HK-2 (cell line): Measurements from ENCODE around the gene IGF1R.
A peak's percentile ranks its signal among the peaks of the same experiment; 100 is the strongest.

Source experiments
- DNase-seq: peaks from one replicate; pipeline ENCODE4 v3.0.0-alpha.2; 2018; ENCODE audit not compliant: unreplicated experiment

IGF1R gene

DNA sequence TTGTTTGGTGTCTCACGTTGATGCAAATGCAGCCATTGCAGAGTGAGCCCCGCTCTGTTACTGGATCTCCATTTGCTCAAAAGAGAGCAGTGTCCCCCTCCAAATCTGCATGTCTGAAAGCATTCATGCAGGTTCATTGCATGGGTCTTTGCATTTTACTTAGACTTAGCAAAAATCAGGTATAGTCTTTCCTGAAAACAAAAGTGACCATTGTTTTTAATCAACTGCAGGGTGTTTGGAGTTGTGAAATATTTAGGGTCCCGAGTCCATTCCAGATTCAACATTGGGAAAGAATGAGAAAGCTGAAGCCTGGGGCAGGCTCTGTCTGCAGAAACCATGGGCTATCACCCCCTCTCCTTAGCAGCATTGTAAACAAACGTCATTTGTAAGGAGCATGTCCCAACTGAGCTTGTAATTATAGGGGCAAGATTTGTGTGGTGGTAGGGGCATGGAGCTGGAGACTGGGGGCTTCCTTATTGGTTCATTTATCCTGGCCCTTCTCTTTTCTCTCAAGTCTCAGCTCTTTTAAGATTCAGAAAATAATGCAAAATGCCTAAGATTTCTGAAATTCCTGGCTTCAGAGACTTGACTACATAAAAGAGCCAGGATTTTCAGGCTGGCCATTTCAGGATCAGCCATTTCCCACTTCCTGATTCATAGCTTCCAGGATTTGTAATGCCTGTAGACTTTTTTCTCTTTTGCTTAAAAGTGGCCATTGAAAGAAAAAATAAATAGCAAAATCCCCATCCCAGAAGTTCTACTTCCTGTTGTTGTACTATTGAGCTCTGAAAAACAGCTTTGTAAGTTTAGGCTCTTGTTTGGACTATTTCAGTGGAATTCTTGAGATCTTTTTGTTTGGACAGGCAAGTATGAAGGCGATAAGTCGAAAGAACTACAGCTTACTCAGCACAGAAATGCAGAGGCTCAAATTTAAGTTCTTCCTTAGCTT lies 23.0 kb downstream of the IGF1R start:
- no peak for DNase-seq

DNA sequence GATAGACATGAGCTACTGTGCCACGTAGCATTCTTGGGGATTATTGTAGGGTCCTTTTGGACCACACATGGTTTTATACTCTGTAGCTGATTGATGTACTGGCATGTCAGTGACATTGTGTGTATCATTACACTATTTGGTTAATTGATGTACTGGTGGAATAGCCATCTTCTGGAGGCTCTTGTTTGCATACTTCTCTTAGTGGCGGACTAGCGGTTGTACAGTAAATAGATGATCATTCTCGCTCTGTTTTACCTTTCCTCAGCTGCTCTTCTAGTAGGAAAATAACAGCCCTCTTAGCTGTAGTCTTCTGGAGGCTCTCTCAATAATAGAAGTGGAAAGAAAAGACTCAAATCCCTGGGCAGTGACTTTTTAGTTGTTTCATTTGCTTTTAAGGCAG lies 24.8 kb downstream of the IGF1R start:
- DNase-seq: no peak

DNA sequence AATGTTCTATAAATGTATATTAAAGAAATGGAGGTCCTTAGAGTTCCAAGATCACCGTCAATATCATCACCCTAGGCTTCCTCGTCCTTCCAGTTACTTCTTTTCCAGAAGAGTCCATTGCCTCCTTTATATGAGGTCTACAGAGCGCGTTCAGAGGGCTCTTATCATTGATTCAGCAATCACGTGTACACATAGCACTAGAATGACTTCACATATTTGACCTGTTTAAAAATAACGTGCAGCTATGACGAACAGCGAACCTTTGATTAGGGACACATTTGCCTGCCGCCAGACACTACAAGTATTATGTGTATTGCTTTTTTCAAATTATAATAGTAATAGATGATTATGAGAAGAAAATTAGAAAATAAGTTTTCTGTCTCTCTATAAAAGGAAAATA lies 26.0 kb downstream of the IGF1R start:
- no peak for DNase-seq

DNA sequence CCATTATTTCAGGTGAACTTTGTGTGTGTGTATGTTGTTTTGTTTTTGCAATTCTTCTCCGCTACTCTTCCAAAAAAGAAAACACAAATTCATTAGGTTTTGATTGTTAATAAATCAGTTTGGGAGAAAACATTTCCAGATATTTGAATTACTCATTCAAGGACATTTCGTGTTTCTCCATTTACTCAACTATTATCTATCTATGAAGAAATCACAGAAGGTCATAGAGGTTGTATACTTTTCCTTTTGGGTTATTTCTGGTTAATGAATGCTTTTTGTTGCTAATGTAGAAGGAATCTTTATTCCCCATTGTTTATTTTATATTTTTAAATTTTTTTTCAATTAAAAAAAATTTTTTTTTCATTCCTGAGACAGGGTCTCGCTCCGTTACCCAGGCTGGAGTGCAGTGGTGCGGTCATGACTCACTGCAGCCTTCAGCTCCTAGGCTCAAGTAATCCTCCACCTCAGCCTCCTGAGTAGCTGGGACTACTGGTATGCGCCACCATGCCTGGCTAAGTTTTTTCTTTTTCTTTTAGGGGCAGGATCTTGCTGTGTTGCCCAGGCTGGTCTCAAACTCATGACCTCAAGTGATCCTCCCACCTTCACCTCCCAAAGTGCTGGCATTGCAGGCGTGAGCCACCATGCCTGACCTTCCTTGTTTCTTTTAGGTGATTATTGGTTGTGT lies 28.4 kb downstream of the IGF1R start:
- peak; percentile 10 for DNase-seq

DNA sequence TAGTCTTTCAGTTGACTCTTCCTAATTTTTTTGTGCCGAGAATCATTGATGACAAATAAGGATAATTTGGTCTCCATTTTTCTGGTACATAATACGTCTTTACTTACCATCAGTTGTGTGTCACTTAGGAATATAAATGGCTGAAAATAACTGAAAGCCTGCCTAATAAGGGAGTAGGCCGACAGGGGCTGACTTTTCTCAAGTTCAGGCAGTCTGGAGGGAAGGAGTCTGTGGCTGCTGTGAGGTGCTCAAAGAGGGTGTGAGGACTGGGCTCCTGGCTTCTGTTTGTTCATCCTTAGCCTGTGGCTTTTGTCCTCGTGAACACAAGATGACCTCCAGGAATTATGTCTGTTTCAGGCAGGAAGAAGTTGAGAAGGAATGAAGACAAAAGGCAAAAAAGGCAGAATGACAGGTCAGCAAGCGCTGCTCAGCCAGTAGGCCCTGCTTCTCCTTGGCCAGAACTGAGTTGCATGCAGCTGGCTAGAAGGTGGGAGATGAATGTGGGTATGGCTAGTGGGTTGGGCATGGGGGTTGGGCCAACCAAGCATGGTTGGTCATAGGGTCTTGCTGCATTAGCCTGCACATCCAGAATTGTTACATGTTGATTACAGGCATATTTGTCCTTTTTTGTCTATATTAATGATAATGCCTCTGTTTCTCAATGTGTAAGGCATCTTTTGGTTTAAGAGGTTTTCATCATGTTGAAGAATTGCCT lies 29.2 kb downstream of the IGF1R start:
- no peak for DNase-seq

DNA sequence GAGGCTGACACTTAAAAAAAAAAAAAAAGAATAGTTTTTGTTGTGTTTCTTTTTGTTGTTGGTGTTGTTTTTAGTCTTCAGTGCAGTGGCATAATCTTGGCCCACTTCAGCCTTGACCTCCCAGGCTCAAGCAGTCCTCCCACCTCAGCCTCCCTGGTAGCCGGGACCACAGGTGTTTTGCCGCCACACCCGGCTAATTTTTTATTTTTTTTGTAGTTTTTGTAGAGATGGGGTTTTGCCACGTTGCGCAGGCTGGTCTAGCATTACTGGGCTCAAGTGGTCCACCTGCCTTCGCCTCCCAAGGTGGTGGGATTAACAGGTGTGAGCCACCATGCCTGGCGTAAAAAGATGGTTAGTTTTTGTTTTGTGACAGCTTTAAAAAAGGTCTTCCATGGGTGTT lies 30.1 kb downstream of the IGF1R start:
- no peak for DNase-seq

DNA sequence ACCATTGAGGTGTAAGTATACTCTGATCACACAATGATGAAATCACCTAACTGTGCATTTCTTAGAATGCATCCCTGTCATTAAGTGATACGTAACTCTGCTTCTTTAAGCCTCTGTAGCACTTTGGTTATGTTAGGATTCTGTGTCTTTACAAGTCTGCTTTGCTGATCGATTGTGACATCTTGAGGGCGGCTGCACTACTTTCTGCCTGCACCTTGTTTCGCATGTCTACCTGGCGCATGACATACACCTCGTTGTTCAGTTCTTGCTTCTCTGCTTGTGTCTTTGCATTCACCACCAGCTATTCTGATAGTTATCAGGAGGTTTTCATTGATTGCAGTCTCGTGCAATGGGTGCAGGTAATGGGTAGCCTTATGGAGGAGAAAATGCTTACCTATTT lies 32.7 kb downstream of the IGF1R start:
- no peak for DNase-seq

DNA sequence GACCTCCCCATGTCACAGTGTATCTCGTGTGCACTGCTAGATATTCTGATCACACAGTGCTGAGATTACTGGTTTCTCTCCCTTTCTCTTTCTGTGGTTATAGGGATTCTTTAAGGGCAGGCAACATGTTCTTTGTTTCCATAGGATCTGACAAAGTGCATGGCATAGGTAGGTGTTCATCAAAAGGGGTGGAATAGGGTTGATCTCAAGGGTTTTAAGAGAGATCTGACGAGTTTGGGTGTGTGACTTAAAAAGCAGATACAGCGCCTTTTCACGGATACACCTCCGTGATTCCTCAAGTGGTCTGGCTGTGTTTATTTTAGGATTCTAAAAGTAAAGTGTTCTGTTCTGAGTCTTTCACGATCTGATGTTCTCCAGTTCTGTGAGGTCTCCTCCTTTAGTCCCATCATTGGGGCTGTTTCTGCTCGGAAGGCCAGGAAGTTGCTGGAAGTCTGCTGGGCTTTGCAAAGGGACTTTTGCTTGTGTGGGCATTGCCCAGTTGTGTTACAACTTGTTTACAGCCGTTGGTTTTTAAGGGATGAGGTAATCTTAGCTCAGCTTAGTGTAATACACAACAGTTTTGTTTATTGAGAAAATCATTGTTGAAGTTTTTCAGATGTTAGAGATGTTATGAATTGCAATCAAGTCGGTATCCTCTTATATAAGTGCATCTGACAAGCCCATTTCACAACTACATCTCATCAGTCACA lies 34.8 kb downstream of the IGF1R start:
- no peak for DNase-seq

DNA sequence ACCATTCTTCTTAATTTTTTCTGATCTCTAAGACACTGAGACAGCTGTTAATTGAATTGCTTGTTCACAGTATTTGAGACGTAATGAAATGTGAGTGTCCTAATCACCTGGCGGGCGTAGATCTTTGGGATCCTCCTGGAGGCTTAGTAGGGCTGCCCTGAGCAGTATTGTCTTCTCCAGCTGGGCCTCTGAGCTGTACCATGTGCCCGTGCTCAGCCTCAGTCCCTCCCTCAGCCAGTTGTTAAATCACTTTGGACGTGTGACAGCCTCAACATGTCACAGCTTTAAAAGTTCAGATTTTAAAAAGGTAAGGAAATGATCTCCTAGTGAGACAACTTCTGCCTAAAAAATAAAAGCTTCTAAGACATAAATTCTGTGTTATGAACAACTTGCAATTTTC lies 35.5 kb downstream of the IGF1R start:
- DNase-seq: no peak

DNA sequence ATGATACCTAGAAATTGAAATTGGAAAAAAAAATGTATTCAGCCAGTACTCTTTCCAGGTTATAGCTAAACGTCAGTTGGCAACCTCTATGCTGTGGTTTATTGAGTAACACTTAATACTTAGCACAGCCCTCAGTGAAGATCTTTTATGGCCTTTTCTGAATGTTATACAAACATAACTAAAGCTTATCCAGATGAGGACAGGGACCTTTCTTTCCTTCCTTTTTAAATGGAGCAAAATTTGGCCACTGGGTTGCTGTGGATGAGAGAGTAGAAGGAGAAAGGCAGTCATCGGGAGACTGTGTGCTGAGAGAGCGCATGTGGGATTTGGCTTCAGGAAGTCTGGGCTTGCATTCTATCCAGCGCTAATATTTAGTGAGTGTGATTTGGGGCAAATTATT lies 36.1 kb downstream of the IGF1R start:
- DNase-seq: no peak

DNA sequence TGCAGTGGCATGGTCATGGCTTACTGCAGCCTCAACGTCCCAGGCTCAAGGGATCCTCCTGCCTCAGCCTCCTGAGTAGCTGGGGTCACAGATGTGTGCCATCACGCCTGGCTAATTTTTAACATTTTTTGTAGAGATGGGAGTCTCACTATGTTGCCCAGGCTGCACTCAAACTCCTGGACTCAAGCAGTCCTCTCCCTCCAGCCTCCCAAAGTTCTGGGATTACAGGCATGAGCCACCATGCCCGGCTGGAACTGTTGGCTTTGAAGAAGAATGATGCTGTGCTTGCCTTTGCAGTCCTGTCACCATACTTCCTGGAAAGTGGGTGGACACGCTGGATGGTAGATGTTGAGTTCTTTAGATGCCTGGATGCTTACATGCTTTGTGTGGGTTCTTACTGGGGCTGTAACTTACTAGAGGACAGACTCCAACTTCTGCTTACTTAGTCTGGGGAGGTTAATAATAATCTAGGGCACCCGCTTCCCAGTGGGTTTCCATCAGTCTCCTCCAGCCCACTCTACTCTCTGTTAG lies 36.7 kb downstream of the IGF1R start:
- no peak for DNase-seq

DNA sequence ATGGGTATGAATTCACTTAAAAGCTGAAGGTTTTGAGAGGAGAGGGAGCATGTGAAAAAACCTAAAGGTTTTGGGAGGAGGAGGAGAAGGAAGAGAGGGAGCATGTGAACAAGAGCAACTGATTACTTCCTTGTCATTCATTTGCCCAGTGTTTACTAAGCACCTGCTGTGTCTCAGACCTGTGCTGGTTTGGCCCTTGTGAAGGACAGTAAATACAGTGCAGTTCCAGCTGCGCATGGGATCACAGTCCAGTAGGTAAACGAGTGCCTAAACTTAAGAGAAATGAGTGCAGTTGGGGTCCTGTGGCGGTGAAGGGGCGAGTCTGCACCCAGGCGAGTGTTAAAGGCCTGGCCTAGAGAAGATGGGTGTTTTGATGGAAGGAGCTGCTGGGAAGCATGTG lies 38.6 kb downstream of the IGF1R start:
- no peak for DNase-seq

DNA sequence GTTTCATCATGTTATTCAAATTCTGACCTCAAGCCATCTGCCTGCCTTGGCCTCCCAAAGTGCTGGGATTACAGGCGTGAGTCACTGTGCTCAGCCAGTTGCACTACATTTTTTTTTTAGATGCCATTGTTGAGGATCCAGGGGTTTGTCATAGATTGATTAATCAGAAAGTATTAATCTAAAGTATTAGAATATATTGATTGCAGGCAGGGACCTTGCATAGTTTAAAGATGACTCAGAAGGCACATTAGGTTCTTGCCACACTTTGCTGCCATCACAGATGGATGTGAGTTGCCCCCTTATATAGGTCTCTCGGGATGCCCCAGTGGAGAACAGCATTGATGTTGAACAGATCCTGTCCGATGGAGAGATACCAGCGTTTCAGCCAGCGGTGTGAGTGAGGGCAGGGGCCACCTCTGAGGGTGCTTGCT lies 41.1 kb downstream of the IGF1R start:
- no peak for DNase-seq

DNA sequence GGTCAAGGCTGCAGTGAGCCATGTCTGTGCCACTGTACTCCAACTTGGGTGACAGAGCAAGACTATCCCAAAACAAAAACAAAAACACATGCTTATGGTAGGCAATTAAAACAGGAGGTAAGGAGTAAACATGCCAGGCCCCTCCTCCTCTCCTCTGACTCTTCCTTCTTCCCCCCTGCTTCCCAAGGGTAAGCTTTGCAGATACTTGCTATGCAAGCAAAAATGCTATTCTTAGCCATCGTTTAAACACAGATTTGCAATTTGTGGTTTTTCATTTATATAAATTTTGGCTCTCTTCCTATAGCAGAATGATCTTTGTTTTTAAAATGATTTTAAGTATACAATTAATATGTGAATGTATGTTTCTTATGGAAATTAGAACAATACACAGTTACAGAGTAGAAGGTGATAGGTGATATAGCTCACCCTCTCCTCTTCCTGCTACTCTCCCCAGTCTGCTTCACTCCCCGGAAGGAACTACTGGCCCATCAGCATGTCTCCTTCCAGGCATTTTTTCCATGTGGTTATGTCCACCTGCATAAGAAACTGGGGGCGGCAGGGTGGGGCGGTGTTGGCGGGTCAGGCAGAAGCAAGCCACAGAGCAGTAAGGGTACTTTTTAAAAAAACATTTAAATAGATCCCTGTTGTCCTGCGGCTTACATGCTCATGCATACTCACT lies 42.1 kb downstream of the IGF1R start:
- DNase-seq: no peak

DNA sequence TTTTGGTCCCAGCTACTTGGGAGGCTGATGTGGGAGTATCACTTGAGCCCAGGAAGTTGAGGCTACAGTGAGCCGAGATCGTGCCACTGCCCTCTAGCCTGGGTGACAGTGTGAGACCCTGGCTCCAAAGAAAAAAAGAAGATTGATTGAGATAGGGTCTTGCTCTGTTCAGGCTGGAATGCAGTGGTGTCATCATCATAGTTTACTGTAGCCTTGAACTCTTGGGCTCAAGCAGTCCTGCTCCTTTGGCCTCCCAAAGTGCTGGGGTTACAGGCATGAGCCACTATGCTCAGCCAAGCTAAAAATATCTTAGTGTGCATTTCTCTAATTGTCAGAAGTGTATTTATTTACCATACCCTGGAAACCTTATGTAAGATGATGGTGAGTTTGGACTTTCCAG lies 43.9 kb downstream of the IGF1R start:
- DNase-seq: no peak

DNA sequence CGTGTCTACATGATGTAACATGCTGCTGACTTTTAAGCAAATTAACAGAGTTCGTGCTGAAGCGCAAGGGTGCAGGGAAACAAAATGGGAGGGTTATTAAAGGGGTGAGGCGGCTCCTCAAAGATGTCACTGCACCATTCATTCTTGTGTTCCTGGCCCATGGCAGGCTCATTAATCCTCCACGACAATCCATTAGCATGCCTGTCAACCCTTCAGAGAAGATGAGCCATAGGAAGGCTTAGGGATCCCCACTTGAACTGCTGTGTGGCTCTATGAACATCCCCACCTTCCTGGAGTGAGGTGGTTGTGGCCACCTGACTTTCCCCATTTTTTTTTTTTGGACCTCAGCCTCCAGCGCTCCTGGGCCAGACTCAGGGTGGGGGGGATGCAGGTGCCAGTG lies 45.8 kb downstream of the IGF1R start:
- no peak for DNase-seq

DNA sequence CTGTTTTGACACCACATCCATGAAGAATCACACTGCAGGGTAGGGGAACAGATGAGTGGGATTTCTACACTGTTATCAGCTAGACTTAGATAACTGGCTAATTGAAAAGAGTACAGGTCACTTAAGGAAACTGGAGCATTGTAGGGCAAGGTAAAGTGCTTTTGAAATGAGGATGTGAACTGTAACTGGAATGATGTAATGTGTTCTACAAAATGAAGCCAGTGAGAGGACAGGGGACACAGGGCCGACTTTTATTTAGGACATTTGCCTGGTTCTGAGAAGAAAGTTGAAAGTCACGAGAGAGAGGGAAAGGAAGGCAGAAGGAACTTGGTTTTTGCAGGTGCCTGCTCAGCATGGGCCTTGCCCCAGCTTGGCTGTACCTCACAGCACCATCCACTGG lies 50.5 kb downstream of the IGF1R start:
- no peak for DNase-seq

DNA sequence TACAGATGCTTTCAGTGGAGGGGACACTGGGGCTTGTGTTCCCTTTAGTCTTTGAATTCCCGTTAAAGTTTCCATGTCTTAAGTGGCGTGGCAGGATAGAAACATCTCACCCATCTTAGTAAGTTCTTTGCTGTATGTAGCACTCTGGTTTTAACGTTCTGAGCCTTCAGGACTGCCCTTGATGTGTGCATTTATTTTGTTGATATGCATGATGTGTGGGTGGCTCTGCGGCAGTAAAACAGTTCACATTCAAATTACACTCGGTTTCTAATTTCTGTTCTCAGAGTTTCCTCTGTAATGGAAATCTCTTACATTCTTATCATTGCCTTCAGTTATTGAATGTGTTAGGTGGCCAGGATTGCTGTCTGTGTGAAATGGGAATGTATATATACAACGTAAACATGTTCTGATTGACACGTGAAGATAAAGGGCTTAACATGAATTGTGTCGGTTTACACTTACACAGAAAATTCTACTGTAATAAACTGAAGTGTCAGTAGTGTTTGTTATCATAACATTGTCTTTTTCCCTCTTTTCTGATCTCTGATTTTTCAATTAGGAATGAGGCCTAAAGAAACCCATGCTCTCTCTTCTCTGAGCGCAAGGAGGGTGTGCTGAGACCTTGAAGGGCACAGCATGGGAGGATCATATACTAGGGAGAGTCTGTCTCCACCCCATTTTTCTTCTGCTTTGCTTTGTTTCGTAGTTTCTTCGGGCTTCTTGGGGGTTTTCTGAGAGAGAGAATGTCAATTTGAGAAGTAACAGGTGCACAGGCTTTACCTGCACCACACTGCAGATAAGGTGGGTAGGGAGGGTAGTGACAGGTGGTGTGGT lies 51.5 kb downstream of the IGF1R start:
- DNase-seq: no peak

DNA sequence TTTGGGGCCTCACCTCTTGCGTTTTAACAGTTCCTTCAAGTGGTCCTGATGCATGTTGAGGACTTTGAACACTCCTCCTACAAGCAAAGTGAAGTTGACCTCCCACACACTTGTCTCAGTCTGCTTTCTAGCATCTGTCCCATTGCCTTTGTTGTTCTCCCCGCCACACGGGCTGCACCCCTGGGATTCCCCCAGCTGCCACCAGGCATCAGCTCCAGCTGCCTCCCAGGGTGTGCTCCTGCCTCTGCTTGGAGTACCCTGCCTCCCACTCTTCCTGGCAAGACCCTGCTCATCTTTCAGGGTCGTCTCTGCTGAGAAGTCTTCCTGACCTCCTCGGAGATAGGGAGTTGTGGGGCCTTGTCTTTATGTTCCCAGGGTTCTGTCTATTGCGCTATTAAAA lies 52.2 kb downstream of the IGF1R start:
- DNase-seq: no peak

DNA sequence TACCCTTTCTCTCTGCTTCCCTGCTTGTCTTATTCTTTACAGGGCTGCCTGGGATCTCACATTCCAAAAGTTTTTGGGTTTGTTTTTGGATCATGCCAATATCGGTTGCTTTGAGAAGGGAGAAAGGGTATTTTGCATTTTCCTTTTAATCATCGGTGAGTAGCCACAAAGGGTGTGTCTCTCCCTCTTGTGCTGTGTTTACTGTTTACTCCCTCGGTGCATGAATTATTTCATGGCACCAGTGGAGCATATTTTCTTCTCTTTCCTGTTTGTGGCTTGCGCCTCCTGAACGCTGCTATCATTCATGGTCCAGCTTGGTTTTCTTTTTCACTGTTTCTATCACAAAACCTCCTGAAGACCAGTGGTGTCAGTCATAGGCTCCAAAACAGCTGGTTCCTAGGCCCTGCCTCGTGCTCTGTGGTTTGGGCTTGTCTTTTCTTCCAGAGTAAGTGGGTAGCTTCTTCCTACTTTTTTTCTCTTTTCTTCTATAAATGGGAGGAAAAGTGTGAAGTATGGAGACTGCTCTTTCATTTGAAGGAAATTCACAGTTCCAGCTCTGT lies 54.9 kb downstream of the IGF1R start:
- DNase-seq: no peak
